Esophagus squamous epithelium (tissue), 4 donors: ENCODE measurements around the gene FAM180A.

ENCODE experiments used
- POLR2A ChIP-seq, 4 donors: fragments of 450-650 bp; IDR thresholded peaks; one replicate each; pipeline ENCODE4 v1.6.1; 2017; ENCODE audit warnings: antibody characterized with exemption in 4 of 4, mild to moderate bottlenecking in 4 of 4, moderate library complexity in 3 of 4
- TF ChIP-seq, protein P1 (sequence below), 6 experiments: fragments of 450-650 bp in 4 of 6; fragments of 200-600 bp in 2 of 6; sonication (generic) in 2 of 6; IDR thresholded peaks; one replicate each; pipeline ENCODE4 v1.5.1; 2016 to 2019; ENCODE audit warnings: antibody characterized with exemption in 6 of 6, mild to moderate bottlenecking in 4 of 6, moderate library complexity in 4 of 6

DNA sequence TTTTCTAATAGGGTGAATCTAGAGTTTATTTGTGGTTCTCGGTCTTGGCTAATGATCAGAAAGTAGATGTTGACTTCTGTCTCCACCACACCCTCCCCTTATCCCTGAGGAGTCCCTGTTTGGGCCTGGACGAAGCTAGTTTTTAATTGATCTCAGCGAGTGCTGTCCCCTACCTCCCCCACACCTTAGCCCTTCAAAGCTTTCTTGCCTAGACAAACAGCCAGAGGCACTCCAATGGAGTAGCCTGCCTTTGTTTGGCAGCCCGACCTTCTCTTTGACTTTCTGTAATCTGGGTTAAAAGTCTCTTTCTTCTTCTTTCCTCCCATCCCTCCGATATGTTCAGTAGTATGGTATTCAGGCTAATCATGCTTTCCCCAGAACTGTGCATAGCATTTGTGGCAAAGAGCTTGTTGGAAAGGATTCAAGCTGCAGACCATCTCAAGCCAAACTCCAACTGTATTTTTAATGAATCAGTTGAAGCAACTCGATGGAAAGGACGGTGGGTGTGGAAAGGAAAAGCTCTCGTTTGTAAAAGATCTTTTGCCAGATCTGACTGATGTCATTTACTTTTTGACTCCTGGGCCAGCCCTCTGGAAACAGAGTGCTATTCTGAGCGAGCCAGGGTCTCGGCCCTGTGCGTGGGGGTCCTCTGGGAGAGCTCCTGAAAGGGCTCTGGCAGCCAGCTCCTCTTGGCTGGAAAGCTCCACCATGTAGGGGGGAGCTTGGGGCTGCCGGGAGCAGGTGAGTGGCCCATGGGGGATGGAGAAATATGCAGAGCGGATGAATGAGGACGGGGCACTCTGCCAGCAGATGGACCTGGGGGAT, 4.5 kb downstream of the FAM180A start:
- TF ChIP-seq, protein P1, sequence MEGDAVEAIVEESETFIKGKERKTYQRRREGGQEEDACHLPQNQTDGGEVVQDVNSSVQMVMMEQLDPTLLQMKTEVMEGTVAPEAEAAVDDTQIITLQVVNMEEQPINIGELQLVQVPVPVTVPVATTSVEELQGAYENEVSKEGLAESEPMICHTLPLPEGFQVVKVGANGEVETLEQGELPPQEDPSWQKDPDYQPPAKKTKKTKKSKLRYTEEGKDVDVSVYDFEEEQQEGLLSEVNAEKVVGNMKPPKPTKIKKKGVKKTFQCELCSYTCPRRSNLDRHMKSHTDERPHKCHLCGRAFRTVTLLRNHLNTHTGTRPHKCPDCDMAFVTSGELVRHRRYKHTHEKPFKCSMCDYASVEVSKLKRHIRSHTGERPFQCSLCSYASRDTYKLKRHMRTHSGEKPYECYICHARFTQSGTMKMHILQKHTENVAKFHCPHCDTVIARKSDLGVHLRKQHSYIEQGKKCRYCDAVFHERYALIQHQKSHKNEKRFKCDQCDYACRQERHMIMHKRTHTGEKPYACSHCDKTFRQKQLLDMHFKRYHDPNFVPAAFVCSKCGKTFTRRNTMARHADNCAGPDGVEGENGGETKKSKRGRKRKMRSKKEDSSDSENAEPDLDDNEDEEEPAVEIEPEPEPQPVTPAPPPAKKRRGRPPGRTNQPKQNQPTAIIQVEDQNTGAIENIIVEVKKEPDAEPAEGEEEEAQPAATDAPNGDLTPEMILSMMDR (IDR thresholded peaks at IDR 0.05), result no peak
- no peak for TF ChIP-seq POLR2A (IDR thresholded peaks at IDR 0.05)
